Stimulated activated CD8-positive, alpha-beta memory T cell treated with anti-CD3 and anti-CD28 coated beads, Interleukin-2, amount 100 ng/mL, for 48 hours (primary cell): Measurements from ENCODE around the gene RPS21.

ENCODE experiments used
- DNase-seq, 2 donors: peaks; one replicate each; pipeline ENCODE4 v3.0.0-alpha.2; 2020; ENCODE audit warnings: low read depth in 2 of 2

The RPS21 gene

GRCh38 chr20:62354031-62354808 lies 32.7 kb upstream of the RPS21 start:
- DNase-seq = no peak

GRCh38 chr20:62354811-62355341 lies 32.0 kb upstream of the RPS21 start:
- no peak for DNase-seq

GRCh38 chr20:62355516-62355877 lies 31.4 kb upstream of the RPS21 start:
- DNase-seq = no peak

GRCh38 chr20:62355878-62356588 lies 30.9 kb upstream of the RPS21 start:
- DNase-seq = no peak

- DNase-seq = no peak
Measured at GRCh38 chr20:62356589-62357186, 30.2 kb upstream of the RPS21 start.

GRCh38 chr20:62357187-62357667 lies 29.7 kb upstream of the RPS21 start:
- no peak for DNase-seq

- DNase-seq = no peak
Measured at GRCh38 chr20:62357681-62358080, 29.2 kb upstream of the RPS21 start.

GRCh38 chr20:62358171-62359042 lies 28.5 kb upstream of the RPS21 start:
- no peak for DNase-seq

- DNase-seq = no peak
Measured at GRCh38 chr20:62359043-62359490, 27.8 kb upstream of the RPS21 start.

GRCh38 chr20:62359491-62360121 lies 27.3 kb upstream of the RPS21 start:
- no peak for DNase-seq

GRCh38 chr20:62360854-62361798 lies 25.8 kb upstream of the RPS21 start:
- DNase-seq = no peak

- no peak for DNase-seq
Measured at GRCh38 chr20:62361799-62362589, 24.9 kb upstream of the RPS21 start.

GRCh38 chr20:62362590-62362940 lies 24.3 kb upstream of the RPS21 start:
- no peak for DNase-seq

- DNase-seq = no peak
Measured at GRCh38 chr20:62362991-62363919, 23.6 kb upstream of the RPS21 start.

- DNase-seq = no peak
Measured at GRCh38 chr20:62363920-62364851, 22.7 kb upstream of the RPS21 start.

- no peak for DNase-seq
Measured at GRCh38 chr20:62364911-62365736, 21.8 kb upstream of the RPS21 start.
